CD4-positive, alpha-beta T cell treated with Interleukin-4 for 1 hour (primary cell): Measurements from ENCODE around the gene GOLGA6L2.
"Not testable (repeated sequence)": the region's sequence is repeated elsewhere in the genome, so short reads cannot be mapped to it uniquely, and the experiment has no call there.

Source experiments
- DNase-seq, 2 donors: peaks; one replicate each; pipeline ENCODE4 v3.0.0-alpha.2; 2020 to 2022

The GOLGA6L2 gene

DNA sequence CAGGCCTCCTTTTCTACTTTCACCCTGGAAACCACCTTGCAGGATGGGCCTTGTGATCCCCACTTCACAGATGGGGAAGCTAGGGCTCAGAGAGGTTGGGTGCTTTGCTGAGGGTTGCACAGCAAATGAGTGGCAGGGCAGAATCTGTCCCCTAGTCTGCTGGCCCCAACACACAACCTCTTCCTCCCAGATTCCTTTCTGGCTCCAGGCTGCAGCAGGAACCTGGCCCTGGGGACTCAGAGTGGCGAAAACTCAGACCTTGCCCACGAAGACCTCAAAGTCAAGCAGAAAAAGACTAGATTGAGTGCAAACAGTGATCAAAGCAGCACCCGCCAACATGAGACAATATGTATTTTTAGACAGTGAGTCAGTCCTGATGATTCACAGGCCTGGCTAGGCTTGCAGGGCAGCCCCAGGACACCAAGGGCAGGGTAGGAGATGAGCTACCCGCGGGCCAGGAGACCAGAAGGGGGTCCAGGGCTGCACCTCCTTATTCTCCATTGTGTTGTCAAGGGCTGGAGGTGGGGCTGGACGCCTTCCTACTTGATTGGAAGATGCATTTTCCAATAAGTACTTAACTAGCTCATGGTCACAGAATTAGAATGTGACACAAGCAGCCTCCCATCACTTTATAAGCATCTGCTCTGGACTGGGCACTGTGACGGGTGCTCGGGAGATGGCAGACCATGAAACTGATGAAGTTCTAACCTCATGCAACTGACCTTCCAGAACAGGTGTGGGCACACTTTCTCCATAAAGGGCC is 23.9 kb downstream of the GOLGA6L2 start:
- DNase-seq: no peak

DNA sequence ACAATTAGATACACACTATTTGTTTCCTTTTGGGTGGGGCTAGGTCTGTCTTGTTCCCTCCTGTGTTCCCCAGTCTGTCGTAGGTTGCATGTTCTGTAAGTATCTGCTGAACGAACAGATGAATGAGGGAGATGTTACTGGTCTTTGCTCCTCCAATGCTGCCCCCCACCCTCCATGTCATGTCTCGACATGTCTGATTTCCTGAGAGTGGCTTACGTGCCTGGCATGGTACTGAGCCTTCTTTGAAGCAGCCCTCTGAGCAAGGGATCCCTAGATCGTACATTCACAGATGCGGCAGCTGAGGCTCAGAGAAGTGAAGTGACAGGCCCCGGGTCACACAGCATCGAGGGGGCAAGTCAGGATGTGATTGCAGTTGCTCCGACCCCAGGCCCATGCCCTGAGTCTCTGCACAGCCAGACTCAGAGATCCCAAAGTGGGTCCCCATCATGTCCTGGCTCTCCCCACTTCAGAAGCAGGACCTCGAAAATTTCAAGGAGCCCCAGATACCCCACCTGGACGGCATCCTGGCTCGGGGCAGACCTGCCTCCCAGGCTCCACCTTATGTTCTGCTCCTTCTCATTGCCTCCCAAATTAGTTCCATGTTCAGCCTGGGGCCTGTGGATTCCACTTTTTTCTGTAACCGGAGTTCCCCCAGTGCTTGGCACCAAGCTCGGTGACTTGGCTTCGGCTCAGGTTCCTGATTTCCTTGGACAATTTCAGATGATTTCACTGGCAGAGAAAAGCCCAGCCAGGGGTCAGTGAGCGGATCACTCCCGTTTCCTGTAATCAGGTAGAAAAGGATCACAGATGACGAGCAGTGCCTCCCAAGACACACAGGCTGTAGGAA is 24.7 kb downstream of the GOLGA6L2 start:
- no peak for DNase-seq

DNA sequence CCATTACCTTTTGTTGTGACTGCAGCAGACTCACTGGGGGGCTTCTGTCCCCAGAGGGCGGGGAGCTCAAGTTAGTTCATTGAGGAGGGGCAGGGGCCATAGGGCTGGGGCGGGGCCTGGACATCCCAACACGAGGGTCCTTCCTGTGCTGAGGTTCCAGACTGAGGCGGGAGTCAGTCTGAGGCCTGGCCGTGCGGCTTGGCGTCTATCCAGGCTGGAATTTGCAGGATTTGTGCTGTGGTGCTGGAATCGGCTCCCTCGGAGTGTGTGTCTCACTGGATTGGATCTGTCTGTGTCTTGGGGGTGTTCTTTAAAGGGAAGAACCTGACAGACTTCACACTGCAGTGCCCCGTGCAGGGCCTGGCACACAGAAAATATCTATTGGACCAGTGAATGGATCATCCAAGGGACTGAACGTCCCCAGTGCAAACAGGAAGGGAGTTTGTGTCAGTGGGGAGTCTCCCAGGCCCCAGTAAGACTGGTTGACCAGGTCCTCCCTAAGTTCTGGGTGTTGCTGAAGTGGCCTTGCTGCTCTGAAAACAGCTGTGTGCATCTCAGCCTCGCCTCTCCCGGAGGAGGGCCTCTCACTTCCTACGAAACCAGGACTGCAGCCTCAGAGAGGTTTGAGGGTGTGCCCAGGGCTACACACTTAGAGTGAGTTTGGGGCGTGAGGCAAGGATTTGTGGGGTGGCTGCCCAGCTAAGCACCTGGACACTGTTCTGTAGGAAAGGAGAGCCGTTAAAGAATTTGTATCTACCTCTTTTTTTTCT is 26.1 kb downstream of the GOLGA6L2 start:
- no peak for DNase-seq

DNA sequence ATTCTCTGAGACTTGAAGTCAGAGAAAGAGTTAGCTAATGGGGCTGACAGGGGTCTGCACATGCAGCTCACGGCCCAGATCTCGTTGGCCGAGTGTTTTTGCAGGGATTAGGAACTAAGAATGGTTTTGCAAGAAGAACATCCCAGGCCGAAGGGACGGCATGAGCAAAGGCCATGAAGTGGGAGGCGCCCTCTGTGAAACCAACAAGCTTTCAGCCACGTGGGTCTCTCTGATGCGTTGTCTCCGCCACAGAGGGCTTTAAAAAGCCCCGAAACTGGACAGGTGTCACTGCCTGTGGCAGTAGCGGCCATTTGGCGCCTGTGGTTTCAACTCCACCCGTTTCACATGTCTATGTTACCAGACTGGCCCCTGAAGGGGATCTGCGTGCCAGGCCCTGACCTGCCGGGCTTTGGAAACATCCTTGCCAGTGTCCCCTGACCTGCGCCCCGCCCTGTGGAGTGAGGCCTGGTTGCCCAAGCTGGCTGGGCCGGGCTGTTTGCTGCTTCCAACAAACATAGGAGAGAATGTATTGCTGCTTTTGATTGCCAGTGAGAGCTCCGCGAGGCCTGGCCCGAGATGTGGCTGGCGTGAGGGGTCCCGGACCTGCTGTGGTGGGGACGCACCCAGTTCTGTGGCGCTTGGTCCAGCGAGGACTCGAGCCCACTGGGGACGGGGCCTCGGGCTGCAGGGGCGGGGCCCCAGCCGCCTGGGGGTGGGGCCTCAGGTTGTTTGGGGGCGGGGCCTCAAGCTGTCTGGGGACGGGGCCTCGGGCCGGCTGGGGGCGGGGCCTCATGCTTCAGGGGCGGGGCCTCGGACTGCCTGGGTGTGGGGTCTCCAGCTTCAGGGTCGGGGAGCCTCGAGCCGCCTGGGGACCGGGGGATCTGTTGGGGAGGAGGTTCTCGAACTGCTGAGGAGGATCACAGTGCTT is 30.4 kb downstream of the GOLGA6L2 start:
- no peak for DNase-seq

DNA sequence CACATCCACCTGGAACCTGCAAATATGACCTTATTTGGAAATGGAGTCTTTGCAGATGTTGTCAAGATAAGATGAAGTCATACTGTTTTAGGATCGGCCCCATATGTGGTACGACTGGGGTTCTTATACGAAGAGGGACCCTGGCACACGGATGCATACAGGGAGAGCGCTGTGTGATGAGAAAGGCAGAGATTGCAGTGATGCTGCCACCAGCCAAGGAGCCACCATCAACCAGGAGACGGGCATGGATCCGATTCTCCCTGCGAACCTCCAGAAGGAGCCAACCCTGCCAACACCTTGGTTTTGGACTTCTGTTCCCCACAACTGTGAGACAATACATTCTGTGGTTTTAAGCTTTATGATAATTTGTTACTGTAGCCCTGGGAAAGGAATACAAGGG is 31.2 kb downstream of the GOLGA6L2 start:
- not testable (repeated sequence) for DNase-seq

DNA sequence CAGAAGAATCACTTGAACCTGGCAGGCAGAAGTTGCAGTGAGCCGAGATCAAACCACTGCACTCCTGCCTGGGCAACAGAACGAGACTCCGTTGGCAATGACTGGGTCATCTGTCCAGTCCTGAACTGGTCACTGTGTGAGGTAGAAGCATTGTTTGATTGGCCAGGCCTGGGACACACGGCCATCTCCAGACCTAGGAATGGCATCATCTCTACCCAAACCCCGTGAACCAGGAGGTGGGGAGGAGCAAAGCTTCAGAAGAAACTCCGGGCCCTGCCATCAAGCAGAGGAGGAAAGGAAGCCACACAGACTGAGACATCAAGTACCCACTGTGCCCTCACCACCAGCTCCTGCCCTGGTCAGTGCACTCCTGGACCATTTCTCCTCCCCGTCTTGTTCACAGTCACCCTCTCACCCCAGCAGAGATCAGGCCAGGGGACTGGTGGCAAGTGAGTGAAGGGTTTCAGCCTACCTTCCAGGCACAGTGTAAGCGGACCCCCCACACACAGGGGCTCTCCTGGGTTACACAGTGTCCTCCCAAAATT is 31.6 kb downstream of the GOLGA6L2 start:
- no peak for DNase-seq

DNA sequence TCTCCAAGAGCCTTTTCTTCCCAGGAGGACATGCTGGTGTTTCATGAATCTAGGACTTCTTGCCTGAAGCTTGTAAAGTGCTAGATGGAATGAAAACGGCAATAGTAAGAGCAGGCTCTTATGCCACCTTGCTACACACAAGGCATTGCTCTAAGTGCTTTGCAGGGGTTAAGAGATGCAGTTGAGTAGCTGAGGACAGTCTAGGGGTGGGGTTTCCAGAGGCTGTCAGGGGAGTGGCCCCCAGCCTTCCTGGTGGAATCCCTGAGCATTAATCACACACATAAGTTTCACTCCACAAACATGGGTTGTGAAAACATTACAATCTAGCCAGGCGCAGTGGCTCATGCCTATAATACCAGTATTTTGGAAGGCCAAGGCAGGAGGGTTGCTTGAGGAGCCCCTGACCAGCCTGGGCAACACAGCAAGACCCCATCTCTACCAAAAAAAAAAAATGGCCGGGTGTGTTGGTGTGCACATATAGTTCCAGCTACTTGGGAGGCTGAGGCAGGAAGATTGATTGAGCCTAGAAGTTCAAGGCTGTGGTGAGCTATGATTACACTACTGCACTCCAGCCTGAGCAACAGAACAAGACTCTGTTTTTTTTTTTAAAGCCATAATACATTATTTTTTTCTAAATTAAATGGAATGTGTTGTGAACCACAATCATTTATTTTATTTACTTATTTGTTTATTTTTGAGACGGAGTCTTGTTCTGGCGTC is 34.0 kb downstream of the GOLGA6L2 start:
- not testable (repeated sequence) for DNase-seq

DNA sequence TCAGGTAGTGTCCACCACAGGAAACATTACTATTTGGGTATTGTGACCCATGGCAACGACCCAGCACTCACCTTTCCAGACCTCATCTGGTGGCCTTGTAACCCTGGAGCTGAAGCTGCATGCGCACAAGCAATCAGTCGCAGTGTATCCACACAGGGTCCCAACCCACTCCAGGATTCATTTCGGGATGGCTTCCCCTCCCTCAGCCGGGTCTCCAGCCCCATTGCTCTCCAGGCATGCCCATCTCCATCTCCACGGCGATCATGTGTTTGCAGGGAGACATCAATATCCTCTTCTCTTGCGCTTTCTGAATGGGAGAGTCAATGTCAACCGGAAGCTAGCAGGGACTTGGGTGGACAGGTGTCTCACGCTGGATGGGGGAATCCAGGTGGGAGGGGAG is 35.2 kb downstream of the GOLGA6L2 start:
- no peak for DNase-seq

DNA sequence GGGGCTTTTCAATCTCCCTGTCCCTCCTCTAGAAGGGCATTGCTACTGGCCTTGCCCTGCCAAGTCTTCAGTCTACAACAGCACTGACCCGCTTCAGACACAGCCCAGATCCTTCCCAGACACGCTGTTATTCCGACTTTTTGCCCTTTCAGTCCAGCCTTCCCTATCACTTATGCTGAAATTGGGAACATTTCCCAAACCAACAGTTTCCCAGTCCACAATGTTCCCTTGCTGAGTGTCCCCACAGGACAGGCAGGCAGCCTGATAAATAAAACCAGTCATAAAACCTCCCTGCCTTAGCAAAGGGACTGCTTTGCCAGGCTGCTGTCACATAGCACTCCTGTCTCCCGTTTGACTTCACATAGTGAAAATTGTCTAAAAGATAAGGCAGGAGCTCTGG is 43.5 kb downstream of the GOLGA6L2 start:
- DNase-seq: no peak

DNA sequence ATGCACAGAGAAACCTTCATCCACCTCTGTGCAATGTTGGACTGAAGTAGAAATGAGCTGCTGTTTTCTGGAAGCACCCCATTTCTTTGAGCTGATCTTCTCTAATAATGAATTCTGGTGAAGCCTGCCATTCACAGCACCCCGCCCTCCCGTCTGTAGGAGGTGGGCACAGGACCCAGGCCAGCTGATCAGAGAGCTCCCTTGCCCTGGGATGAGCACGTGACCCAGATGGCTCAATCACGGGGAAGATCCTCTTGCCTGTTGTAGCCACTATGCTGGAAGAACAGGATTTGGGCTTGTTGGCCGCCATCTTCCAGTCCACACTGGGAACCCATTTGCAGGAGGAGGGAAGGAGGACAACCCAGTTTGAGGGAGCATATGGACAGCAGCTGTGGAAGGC is 44.5 kb downstream of the GOLGA6L2 start:
- no peak for DNase-seq

DNA sequence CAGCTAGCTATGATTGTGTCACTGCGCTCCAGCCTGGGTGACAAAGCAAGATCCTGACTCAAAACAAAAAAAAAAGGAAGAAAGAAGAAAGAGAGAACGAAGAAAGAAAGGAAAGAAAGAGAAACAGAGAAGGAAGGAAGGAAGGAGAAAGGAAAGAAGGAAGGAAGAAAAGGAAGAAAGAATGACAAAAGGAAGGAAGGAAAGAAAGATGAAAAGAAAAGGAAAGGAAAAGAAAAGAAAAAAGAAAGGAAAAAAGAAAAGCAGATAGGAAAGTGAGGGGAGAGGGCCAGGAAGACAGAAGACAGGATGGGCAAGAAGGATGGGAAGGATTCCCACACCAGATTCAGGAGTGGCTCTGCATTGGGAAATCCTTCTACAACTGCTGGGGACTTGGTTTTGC is 44.9 kb downstream of the GOLGA6L2 start:
- no peak for DNase-seq

DNA sequence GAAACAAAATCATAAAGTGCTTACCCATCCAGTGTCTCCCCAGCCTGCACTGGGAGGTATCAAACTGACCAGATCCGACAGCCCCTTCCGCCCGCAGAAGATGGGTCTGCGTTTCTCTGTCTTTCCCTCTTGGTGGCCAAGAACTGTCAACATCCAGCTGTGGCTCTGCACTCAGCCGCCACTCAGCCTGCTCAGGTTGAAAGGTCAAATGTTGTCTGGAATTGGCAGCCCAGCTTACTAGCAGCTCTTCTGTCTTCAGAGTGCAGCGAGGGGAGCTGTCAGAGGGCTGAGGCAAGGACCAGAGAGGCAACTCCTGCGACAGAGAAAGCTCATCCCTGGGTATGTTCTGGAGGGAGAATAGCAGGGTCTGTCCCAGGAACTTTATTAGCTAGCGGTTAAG is 45.4 kb downstream of the GOLGA6L2 start:
- DNase-seq: no peak

DNA sequence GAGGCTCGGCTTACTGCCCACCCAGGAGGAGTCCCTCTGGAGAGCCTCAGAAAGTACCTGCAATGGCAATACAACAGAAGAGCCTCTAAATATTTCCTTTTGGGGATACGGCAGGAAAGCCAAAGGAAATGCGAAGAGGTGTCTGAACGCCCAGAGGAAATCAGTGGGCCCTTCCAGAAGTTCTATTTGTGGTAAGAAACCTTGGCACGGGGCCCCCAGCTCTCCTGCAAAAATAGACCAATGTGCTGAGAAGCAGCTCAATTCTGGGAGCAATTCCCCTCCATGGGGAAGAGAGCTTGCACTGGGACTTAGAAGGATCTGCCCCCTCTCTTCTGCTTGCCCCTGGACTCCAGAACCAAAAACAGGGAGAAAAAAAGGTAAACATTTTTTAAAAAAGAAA is 47.8 kb downstream of the GOLGA6L2 start:
- DNase-seq: not testable (repeated sequence)

DNA sequence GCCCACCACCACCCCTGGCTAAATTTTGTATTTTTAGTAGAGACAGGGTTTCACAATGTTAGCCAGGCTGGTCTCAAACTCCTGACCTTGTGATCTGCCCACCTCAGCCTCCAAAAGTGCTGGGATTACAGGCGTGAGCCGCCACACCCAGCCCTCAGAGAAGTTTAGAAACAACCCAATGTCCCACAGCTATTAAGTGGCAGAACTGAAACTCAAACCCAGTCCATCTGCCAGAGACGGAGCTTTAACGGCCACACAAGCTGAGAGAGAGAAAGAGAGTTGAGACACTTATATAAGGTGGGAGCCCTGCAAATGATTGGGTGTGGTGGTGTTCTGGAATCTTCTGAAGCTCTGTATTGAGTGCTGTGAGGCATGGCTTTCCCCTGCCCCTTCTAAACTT is 48.7 kb downstream of the GOLGA6L2 start:
- DNase-seq: not testable (repeated sequence)

DNA sequence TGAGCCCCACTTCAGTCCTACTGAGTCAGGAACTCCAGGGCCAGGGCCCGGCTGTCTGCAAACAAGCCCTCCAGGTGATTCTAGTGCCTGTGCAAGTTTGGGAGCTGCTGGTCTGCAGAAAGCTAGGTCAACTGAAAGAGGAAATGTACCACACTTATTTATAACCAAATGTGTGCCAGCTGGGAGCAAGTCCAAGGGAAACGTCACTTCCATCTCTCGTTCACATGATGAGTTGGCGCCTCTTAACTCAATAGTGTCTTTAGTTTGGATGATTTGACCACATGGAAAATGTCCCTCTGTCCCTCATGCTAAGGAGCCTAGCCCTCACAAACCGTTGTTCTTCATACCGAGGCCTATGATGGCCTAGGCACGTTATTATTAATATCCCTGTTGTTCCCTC is 49.3 kb downstream of the GOLGA6L2 start:
- no peak for DNase-seq

DNA sequence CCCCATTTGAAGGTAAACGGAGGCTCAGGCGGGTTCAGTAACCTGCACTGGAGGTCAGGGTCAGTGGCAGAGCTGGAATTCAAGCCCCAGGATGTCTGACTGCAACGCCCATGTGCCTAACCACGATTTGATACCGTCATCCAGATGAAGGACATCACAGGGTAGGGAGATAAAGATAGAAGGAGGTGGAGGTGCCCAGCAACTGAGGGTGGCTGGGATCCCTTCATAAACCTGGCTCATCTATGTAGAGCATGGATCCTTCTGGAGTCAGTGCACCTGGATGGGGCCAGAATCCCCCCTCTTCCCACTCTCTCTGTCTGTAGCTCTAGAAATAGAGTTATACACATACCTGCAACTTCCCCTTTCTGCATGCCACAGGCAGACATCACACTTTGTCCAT is 51.2 kb downstream of the GOLGA6L2 start:
- DNase-seq: no peak

DNA sequence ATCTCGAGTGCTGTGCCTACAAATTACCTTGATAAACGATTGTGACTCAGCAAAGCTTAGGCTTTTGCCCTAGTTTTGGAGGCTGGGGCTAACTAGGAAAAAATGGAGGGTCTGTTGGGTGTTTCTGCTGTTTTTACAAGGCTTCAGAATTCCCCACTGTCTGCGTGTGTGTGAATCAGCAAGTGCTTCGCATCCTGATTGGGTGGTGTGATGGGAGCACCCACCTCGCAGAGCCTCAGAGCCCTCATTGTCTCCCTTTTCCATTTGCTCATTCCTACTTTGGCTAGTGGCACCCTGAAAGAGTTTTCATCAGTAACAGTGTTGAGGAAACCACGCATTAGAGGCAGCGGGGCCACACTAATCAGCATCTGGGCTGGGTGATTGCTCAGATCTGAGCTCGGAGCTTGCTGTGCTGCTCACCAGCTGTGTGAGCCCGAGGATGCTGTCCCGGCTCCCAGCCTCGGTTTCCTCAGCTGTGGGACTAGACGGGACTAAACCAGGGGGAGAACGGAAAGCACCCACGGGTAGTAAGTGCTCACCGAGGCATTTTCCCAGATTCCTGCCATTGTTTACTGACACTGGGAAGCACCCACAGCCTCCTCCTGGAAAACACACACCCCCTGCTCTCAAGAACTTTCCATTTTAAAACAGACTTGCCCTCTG is 51.9 kb downstream of the GOLGA6L2 start:
- no peak for DNase-seq
